ENCODE data around the gene ADAMTS16.

- TF ChIP-seq ZNF70 (CRISPR knock-in tag; IDR thresholded peaks at IDR 0.05) (no peak), RARB (CRISPR knock-in tag; IDR thresholded peaks at IDR 0.05) (no peak), TCF4 (CRISPR knock-in tag; IDR thresholded peaks at IDR 0.05; ENCODE audit: borderline replicate concordance) (no peak), SNAI2 (CRISPR knock-in tag; IDR thresholded peaks at IDR 0.05) (no peak), PATZ1 (CRISPR knock-in tag; IDR thresholded peaks at IDR 0.05; ENCODE audit: borderline replicate concordance) (no peak), ZC3H10 (CRISPR knock-in tag; IDR thresholded peaks at IDR 0.05) (no peak), TOX (CRISPR knock-in tag; IDR thresholded peaks at IDR 0.05; ENCODE audit: borderline replicate concordance) (no peak), TSHZ2 (CRISPR knock-in tag; IDR thresholded peaks at IDR 0.05) (no peak), CREB5 (CRISPR knock-in tag; IDR thresholded peaks at IDR 0.05; ENCODE audit: low read depth) (no peak), ZFP3 (CRISPR knock-in tag; IDR thresholded peaks at IDR 0.05) (no peak), PPARA (CRISPR knock-in tag; IDR thresholded peaks at IDR 0.05; ENCODE audit: borderline replicate concordance) (no peak), CSRNP3 (CRISPR knock-in tag; IDR thresholded peaks at IDR 0.05) (no peak), CSDC2 (CRISPR knock-in tag; IDR thresholded peaks at IDR 0.05) (no peak)
These were observed 169.5 kb downstream of the ADAMTS16 start for GRCh38 chr5:5309645-5310044.

Measured in SK-N-SH treated with all-trans-retinoic acid at 6 μM for 48 hours (cell line).